Measurements from ENCODE around the gene CAMTA1. TPM values are rescaled to one million over a fixed set of nuclear protein-coding genes. Genes with fewer than 3 reads are reported as not detected.

Gene CAMTA1
- total RNA-seq, 1 experiment from 2014 or later, result 102 TPM

- no peak overlapping the region for H3K4me3 ChIP-seq (ENCODE audit: insufficient read depth, low read depth, low read length)
- no peaks in the 10 kb centered on the region for H3K36me3 ChIP-seq (replicated peaks; ENCODE audit: control insufficient read depth, insufficient read depth, low read length)
- H3K27me3 ChIP-seq (ENCODE audit: control insufficient read depth, insufficient read depth, low read length), result no peaks in the 10 kb centered on the region
- DNase-seq, result peak; percentile 84
Observed at GRCh38 chr1:7207875-7208646, 422.8 kb downstream of the CAMTA1 start.

GRCh38 chr1:7208647-7209180, 423.5 kb downstream of the CAMTA1 start:
- Histone ChIP-seq H3K27me3 (ENCODE audit: control insufficient read depth, insufficient read depth, low read length) (no peaks in the 10 kb centered on the region), H3K36me3 (replicated peaks; ENCODE audit: control insufficient read depth, insufficient read depth, low read length) (no peaks in the 10 kb centered on the region), H3K4me3 (ENCODE audit: insufficient read depth, low read depth, low read length) (no peak overlapping the region)
- DNase-seq, result no peak

GRCh38 chr1:7209336-7209735, 424.1 kb downstream of the CAMTA1 start:
- H3K27me3 ChIP-seq (ENCODE audit: control insufficient read depth, insufficient read depth, low read length), result no peaks in the 10 kb centered on the region
- H3K36me3 ChIP-seq (replicated peaks; ENCODE audit: control insufficient read depth, insufficient read depth, low read length), result no peaks in the 10 kb centered on the region
- no peak for DNase-seq
- H3K4me3 ChIP-seq (ENCODE audit: insufficient read depth, low read depth, low read length), result no peak overlapping the region

- DNase-seq, result peak; percentile 79
- H3K4me3 ChIP-seq (ENCODE audit: insufficient read depth, low read depth, low read length), result no peak overlapping the region
- H3K36me3 ChIP-seq (replicated peaks; ENCODE audit: control insufficient read depth, insufficient read depth, low read length), result no peaks in the 10 kb centered on the region
- no peaks in the 10 kb centered on the region for H3K27me3 ChIP-seq (ENCODE audit: control insufficient read depth, insufficient read depth, low read length)
Observed at GRCh38 chr1:7218210-7218832, 433.1 kb downstream of the CAMTA1 start.

GRCh38 chr1:7219031-7219430, 433.8 kb downstream of the CAMTA1 start:
- Histone ChIP-seq H3K36me3 (replicated peaks; ENCODE audit: control insufficient read depth, insufficient read depth, low read length) (no peaks in the 10 kb centered on the region), H3K27me3 (ENCODE audit: control insufficient read depth, insufficient read depth, low read length) (no peaks in the 10 kb centered on the region), H3K4me3 (ENCODE audit: insufficient read depth, low read depth, low read length) (no peak overlapping the region)
- no peak for DNase-seq

- Histone ChIP-seq H3K36me3 (replicated peaks; ENCODE audit: control insufficient read depth, insufficient read depth, low read length) (no peaks in the 10 kb centered on the region), H3K4me3 (ENCODE audit: insufficient read depth, low read depth, low read length) (no peak overlapping the region), H3K27me3 (ENCODE audit: control insufficient read depth, insufficient read depth, low read length) (no peaks in the 10 kb centered on the region)
- DNase-seq, result no peak
Observed at GRCh38 chr1:7220007-7220406, 434.8 kb downstream of the CAMTA1 start.

GRCh38 chr1:7220712-7221252, 435.5 kb downstream of the CAMTA1 start:
- no peaks in the 10 kb centered on the region for H3K27me3 ChIP-seq (ENCODE audit: control insufficient read depth, insufficient read depth, low read length)
- H3K4me3 ChIP-seq (ENCODE audit: insufficient read depth, low read depth, low read length), result no peak overlapping the region
- no peaks in the 10 kb centered on the region for H3K36me3 ChIP-seq (replicated peaks; ENCODE audit: control insufficient read depth, insufficient read depth, low read length)
- DNase-seq, result no peak

- DNase-seq, result no peak
- H3K4me3 ChIP-seq (ENCODE audit: insufficient read depth, low read depth, low read length), result no peak overlapping the region
- no peaks in the 10 kb centered on the region for H3K27me3 ChIP-seq (ENCODE audit: control insufficient read depth, insufficient read depth, low read length)
- H3K36me3 ChIP-seq (replicated peaks; ENCODE audit: control insufficient read depth, insufficient read depth, low read length), result no peaks in the 10 kb centered on the region
Observed at GRCh38 chr1:7221826-7222694, 436.8 kb downstream of the CAMTA1 start.

GRCh38 chr1:7222695-7223015, 437.4 kb downstream of the CAMTA1 start:
- DNase-seq, result no peak
- no peaks in the 10 kb centered on the region for H3K36me3 ChIP-seq (replicated peaks; ENCODE audit: control insufficient read depth, insufficient read depth, low read length)
- H3K4me3 ChIP-seq (ENCODE audit: insufficient read depth, low read depth, low read length), result no peak overlapping the region
- no peaks in the 10 kb centered on the region for H3K27me3 ChIP-seq (ENCODE audit: control insufficient read depth, insufficient read depth, low read length)

- Histone ChIP-seq H3K36me3 (replicated peaks; ENCODE audit: control insufficient read depth, insufficient read depth, low read length) (no peaks in the 10 kb centered on the region), H3K27me3 (ENCODE audit: control insufficient read depth, insufficient read depth, low read length) (no peaks in the 10 kb centered on the region), H3K4me3 (ENCODE audit: insufficient read depth, low read depth, low read length) (no peak overlapping the region)
- no peak for DNase-seq
Observed at GRCh38 chr1:7223334-7224080, 438.3 kb downstream of the CAMTA1 start.

GRCh38 chr1:7224081-7224534, 438.9 kb downstream of the CAMTA1 start:
- Histone ChIP-seq H3K27me3 (ENCODE audit: control insufficient read depth, insufficient read depth, low read length) (no peaks in the 10 kb centered on the region), H3K4me3 (ENCODE audit: insufficient read depth, low read depth, low read length) (no peak overlapping the region), H3K36me3 (replicated peaks; ENCODE audit: control insufficient read depth, insufficient read depth, low read length) (no peaks in the 10 kb centered on the region)
- no peak for DNase-seq

- DNase-seq, result peak; percentile 79
- H3K36me3 ChIP-seq (replicated peaks; ENCODE audit: control insufficient read depth, insufficient read depth, low read length), result no peaks in the 10 kb centered on the region
- no peaks in the 10 kb centered on the region for H3K27me3 ChIP-seq (ENCODE audit: control insufficient read depth, insufficient read depth, low read length)
- no peak overlapping the region for H3K4me3 ChIP-seq (ENCODE audit: insufficient read depth, low read depth, low read length)
Observed at GRCh38 chr1:7224644-7225043, 439.4 kb downstream of the CAMTA1 start.

- no peaks in the 10 kb centered on the region; the same call in 1 of the 2 replicates for H3K27me3 ChIP-seq (ENCODE audit: control insufficient read depth, insufficient read depth, low read length)
- no peak for DNase-seq
- H3K4me3 ChIP-seq (ENCODE audit: insufficient read depth, low read depth, low read length), result no peak overlapping the region
- H3K36me3 ChIP-seq (replicated peaks; ENCODE audit: control insufficient read depth, insufficient read depth, low read length), result no peaks in the 10 kb centered on the region
Observed at GRCh38 chr1:7225711-7226505, 440.7 kb downstream of the CAMTA1 start.
